CD14-positive monocyte (primary cell): ENCODE data around the gene GAMT. TPM values are rescaled to one million over a fixed set of nuclear protein-coding genes. Genes with fewer than 3 reads are reported as not detected.
"Not testable (repeated sequence)": the region's sequence is repeated elsewhere in the genome, so short reads cannot be mapped to it uniquely, and the experiment has no call there.

ENCODE experiments used
- DNase-seq, 3 donors: peaks; one replicate each; pipeline ENCODE4 v3.0.0-alpha.2; 2011 to 2022
- H2AFZ ChIP-seq: 2 replicates; pipeline ENCODE4 v1.6.0; 2012; ENCODE audit warnings: mild to moderate bottlenecking, low read depth, low read length, inconsistent platforms; ENCODE audit not compliant: insufficient read depth, poor library complexity, severe bottlenecking
- H3K27ac ChIP-seq, 2 donors: 1 replicate in 1 of 2; 2 replicates in 1 of 2; pipeline ENCODE4 v1.5.1; 2012 to 2013; ENCODE audit warnings: low read length in 2 of 2, control low read depth in 1 of 2, inconsistent platforms in 1 of 2, low read depth in 1 of 2, mild to moderate bottlenecking in 1 of 2
- H3K27me3 ChIP-seq, 2 donors: one replicate each; pipeline versions ENCODE4 v1.6.0 to v1.6.1; 2011 to 2013; ENCODE audit warnings: low read length in 2 of 2; ENCODE audit not compliant: control insufficient read depth in 2 of 2, insufficient read depth in 2 of 2
- H3K36me3 ChIP-seq, 2 donors: replicated peaks in 1 of 2; 1 replicate in 1 of 2; 2 replicates in 1 of 2; pipeline versions ENCODE4 v1.5.1 to v1.6.1; 2012 to 2013; ENCODE audit warnings: low read length in 2 of 2, control low read depth in 1 of 2, inconsistent platforms in 1 of 2, mild to moderate bottlenecking in 1 of 2; ENCODE audit not compliant: insufficient read depth in 2 of 2, control insufficient read depth in 1 of 2
- H3K4me1 ChIP-seq, 2 donors: 1 replicate in 1 of 2; 2 replicates in 1 of 2; pipeline versions ENCODE4 v1.5.1 to v1.6.1; 2012 to 2013; ENCODE audit warnings: low read length in 2 of 2, control low read depth in 1 of 2, inconsistent platforms in 1 of 2, mild to moderate bottlenecking in 1 of 2, moderate library complexity in 1 of 2; ENCODE audit not compliant: insufficient read depth in 2 of 2, control insufficient read depth in 1 of 2
- H3K4me2 ChIP-seq: replicated peaks from 2 replicates; pipeline ENCODE3; 2012; ENCODE audit warnings: low read length, moderate library complexity, mild to moderate bottlenecking; ENCODE audit not compliant: poor library complexity, severe bottlenecking; ENCODE audit errors: extremely low read depth
- H3K4me3 ChIP-seq, 3 experiments: fragments of 200-600 bp in 1 of 3; sonication (generic) in 1 of 3; replicated peaks in 1 of 3; 1 replicate in 2 of 3; 2 replicates in 1 of 3; pipeline ENCODE4 v1.5.1; 2011 to 2013; ENCODE audit warnings: low read length in 3 of 3, mild to moderate bottlenecking in 3 of 3, control low read depth in 2 of 3, low read depth in 2 of 3, inconsistent platforms in 1 of 3, moderate library complexity in 1 of 3
- H3K79me2 ChIP-seq: 2 replicates; pipeline ENCODE4 v1.6.0; 2012; ENCODE audit warnings: mild to moderate bottlenecking, control low read depth, inconsistent platforms, low read length, moderate library complexity; ENCODE audit not compliant: insufficient read depth
- H3K9ac ChIP-seq: 2 replicates; pipeline ENCODE4 v1.6.0; 2017; ENCODE audit warnings: low read length, mild to moderate bottlenecking; ENCODE audit not compliant: insufficient read depth, poor library complexity, severe bottlenecking
- H3K9me3 ChIP-seq, 2 donors: replicated peaks in 1 of 2; 1 replicate in 1 of 2; 2 replicates in 1 of 2; pipeline versions ENCODE4 v1.5.1 to v1.6.1; 2012 to 2013; ENCODE audit warnings: low read length in 2 of 2, control low read depth in 1 of 2; ENCODE audit not compliant: control insufficient read depth in 1 of 2, insufficient read depth in 1 of 2
- H4K20me1 ChIP-seq: 2 replicates; pipeline ENCODE4 v1.6.0; 2012; ENCODE audit warnings: mild to moderate bottlenecking, low read length, control low read depth, moderate library complexity; ENCODE audit not compliant: insufficient read depth
- H3K27ac Mint-ChIP-seq, 7 donors: one replicate each; pipeline ENCODE4 v1.8.0; 2020; ENCODE audit warnings: mild to moderate bottlenecking in 7 of 7, mixed read lengths in 7 of 7, moderate library complexity in 6 of 7, inconsistent platforms in 2 of 7
- H3K27me3 Mint-ChIP-seq, 3 donors: one replicate each; pipeline ENCODE4 v1.8.0; 2021 to 2022; ENCODE audit warnings: low read depth in 3 of 3, mild to moderate bottlenecking in 3 of 3, mixed read lengths in 3 of 3, moderate library complexity in 3 of 3, inconsistent platforms in 1 of 3
- H3K36me3 Mint-ChIP-seq, 2 donors: one replicate each; pipeline ENCODE4 v1.8.0; 2020; ENCODE audit warnings: mixed read lengths in 2 of 2, inconsistent platforms in 1 of 2, mild to moderate bottlenecking in 1 of 2
- H3K4me1 Mint-ChIP-seq: one replicate; pipeline ENCODE4 v1.8.0; 2020; ENCODE audit warnings: mild to moderate bottlenecking, mixed read lengths
- H3K4me3 Mint-ChIP-seq, 2 donors: one replicate each; pipeline ENCODE4 v1.8.0; 2020; ENCODE audit warnings: mild to moderate bottlenecking in 2 of 2, mixed read lengths in 2 of 2, moderate library complexity in 1 of 2
- H3K9me3 Mint-ChIP-seq, 7 donors: one replicate each; pipeline ENCODE4 v1.8.0; 2020 to 2022; ENCODE audit warnings: mixed read lengths in 7 of 7, mild to moderate bottlenecking in 6 of 7, moderate library complexity in 6 of 7, inconsistent platforms in 2 of 7
- WGBS: methylation state at CpG from one replicate; pipeline ENCODE4 v1.1.5; 2013; ENCODE audit warnings: missing lambda C conversion rate; ENCODE audit not compliant: insufficient coverage; 5-methylcytosine and 5-hydroxymethylcytosine counted together
- intact Hi-C, 2 donors: fragments of 100-400 bp; cut with micrococcal nuclease; formaldehyde crosslinking; loops; one replicate each; pipeline versions ENCODE4 v1.15.0 to v1.15.1; 2023
- polyA plus RNA-seq, 3 donors: library from polyadenylated mRNA; depleted of rRNA in 1 of 3; unstranded in 2 of 3; stranded (reverse) in 1 of 3; fragments of 300-500 nt in 2 of 3; fragments of >200 nt in 1 of 3; fragmentation: Illumina TruSeq in 2 of 3; gene quantifications; 1 replicate in 2 of 3; 2 replicates in 1 of 3; pipeline ENCODE4 v1.2.3, GENCODE V29; 2012 to 2021
- TF ChIP-seq, protein P1 (sequence below): fragments of 200-600 bp; IDR thresholded peaks from one replicate; pipeline ENCODE4 v1.8.0; 2022; ENCODE audit warnings: antibody characterized with exemption, mild to moderate bottlenecking

Gene GAMT
- polyA plus RNA-seq, 3 donors: 0.95 to 1.3 (median 0.96) TPM

DNA sequence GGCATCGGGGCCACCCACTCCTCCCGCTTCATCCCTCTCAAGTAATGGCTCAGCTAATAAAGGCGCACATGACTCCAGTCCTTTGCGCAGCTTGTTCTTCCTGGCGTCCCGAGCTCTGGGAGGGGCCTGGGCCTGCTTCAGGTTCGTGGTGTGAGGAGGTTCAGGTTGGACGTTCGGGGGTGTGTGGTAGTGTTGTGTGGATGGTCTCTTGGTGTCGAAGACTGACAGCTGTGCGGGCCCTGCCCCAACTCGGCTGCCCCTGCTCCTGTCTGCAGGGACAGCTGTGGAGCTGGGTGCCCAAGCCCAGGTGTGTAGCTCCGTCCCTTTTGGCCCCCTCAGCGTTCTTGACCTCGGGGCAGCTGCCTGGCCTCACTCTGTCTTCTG is 39.1 kb upstream of the GAMT start:
- peaks cover 22 to 37% of the 10 kb centered on the region in 2 donors for H3K4me1 ChIP-seq
- H4K20me1 ChIP-seq: peaks cover 69% of the 10 kb centered on the region
- H3K79me2 ChIP-seq: peaks cover 28% of the 10 kb centered on the region
- Mint-ChIP-seq H3K36me3 (peaks cover 36 to 39% of the 10 kb centered on the region in 2 donors), H3K9me3 (peaks cover 0 to 2% (median 0%) of the 10 kb centered on the region in 7 donors), H3K27ac (no peak overlapping the region), H3K4me3 (no peak overlapping the region), H3K4me1 (peaks cover 33% of the 10 kb centered on the region), H3K27me3 (peaks cover 10 to 17% (median 10%) of the 10 kb centered on the region in 3 donors)
- H3K9me3 ChIP-seq: no peaks in the 10 kb centered on the region
- no peak overlapping the region for H3K4me2 ChIP-seq
- intact Hi-C loops: loop anchor here (5.0 to 10.0 kb wide), 2 partner anchors 37 to 74 kb away; partner anchors contain the start of genes ADAMTSL5 (in 1 of the 2) and C19orf25 (in 1 of the 2)
- 93% methylated on average over 9 of the region's 15 CpGs for WGBS
- H2AFZ ChIP-seq: no peak overlapping the region
- peaks cover 27 to 40% of the 10 kb centered on the region in 2 donors for H3K36me3 ChIP-seq
- peak overlapping the region; percentile 1 for H3K9ac ChIP-seq
- H3K27me3 ChIP-seq: peaks cover 2 to 12% of the 10 kb centered on the region in 2 donors
- TF ChIP-seq, protein P1, sequence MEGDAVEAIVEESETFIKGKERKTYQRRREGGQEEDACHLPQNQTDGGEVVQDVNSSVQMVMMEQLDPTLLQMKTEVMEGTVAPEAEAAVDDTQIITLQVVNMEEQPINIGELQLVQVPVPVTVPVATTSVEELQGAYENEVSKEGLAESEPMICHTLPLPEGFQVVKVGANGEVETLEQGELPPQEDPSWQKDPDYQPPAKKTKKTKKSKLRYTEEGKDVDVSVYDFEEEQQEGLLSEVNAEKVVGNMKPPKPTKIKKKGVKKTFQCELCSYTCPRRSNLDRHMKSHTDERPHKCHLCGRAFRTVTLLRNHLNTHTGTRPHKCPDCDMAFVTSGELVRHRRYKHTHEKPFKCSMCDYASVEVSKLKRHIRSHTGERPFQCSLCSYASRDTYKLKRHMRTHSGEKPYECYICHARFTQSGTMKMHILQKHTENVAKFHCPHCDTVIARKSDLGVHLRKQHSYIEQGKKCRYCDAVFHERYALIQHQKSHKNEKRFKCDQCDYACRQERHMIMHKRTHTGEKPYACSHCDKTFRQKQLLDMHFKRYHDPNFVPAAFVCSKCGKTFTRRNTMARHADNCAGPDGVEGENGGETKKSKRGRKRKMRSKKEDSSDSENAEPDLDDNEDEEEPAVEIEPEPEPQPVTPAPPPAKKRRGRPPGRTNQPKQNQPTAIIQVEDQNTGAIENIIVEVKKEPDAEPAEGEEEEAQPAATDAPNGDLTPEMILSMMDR: no peak
- H3K4me3 ChIP-seq: no peak overlapping the region
- no peak for DNase-seq
- no peak overlapping the region for H3K27ac ChIP-seq

- not testable (repeated sequence) for H2AFZ ChIP-seq, H3K9me3 Mint-ChIP-seq, H3K27me3 ChIP-seq, H3K9me3 ChIP-seq
- Mint-ChIP-seq H3K4me1 (peaks cover 30% of the 10 kb centered on the region), H3K27me3 (peaks cover 4 to 11% (median 5%) of the 10 kb centered on the region in 3 donors), H3K36me3 (peaks cover 38 to 45% of the 10 kb centered on the region in 2 donors), H3K27ac (peak overlapping the region; percentile 4 to 99 (median 75)), H3K4me3 (peak overlapping the region; percentile 89 to 95)
- peak overlapping the region; percentile 98 for H3K9ac ChIP-seq
- H3K27ac ChIP-seq: peak overlapping the region; percentile 85 to 88
- peaks cover 27 to 43% of the 10 kb centered on the region in 2 donors for H3K36me3 ChIP-seq
- H3K79me2 ChIP-seq: peaks cover 28% of the 10 kb centered on the region
- peak overlapping the region in 2 of 3 experiments; percentile 82 to 93 for H3K4me3 ChIP-seq
- H3K4me2 ChIP-seq: peak overlapping the region; percentile 91
- H3K4me1 ChIP-seq: peaks cover 16 to 31% of the 10 kb centered on the region in 2 donors
- intact Hi-C loops: loop anchor here (2.0 to 10.0 kb wide), 3 partner anchors 38 to 75 kb away; partner anchors contain the start of genes ADAMTSL5 (in 1 of the 2), C19orf25 (in 1 of the 2) and NDUFS7 (in 1 of the 2)
- peaks cover 71% of the 10 kb centered on the region for H4K20me1 ChIP-seq
- 91% methylated on average over 49 of the region's 57 CpGs for WGBS
- DNase-seq: peak in 1 of 3 donors; percentile 29
These were observed 38.4 kb upstream of the GAMT start for GRCh38 chr19:1439525-1440417.
